Cardiac muscle cell (in vitro differentiated cells and primary cell): ENCODE data around the gene PITPNB. TPM values are rescaled to one million over a fixed set of nuclear protein-coding genes. Genes with fewer than 3 reads are reported as not detected.
A peak's percentile ranks its signal among the peaks of the same experiment; 100 is the strongest.

Experiments used
- DNase-seq, 2 donors: peaks; one replicate each; pipeline versions ENCODE4 v3.0.0 to v3.0.0-alpha.2; 2010 to 2017; ENCODE audit warnings: low read depth in 1 of 2, low spot score in 1 of 2
- H3K27ac ChIP-seq: fragments of 200-600 bp; sonication (generic); 2 replicates; pipeline ENCODE4 v1.5.1; 2016
- H3K27me3 ChIP-seq: fragments of 200-600 bp; sonication (generic); 2 replicates; pipeline ENCODE4 v1.6.0; 2016; ENCODE audit warnings: control low read depth
- H3K36me3 ChIP-seq: fragments of 200-600 bp; sonication (generic); 2 replicates; pipeline ENCODE4 v1.5.1; 2016; ENCODE audit warnings: control low read depth
- H3K4me1 ChIP-seq: fragments of 200-600 bp; sonication (generic); 2 replicates; pipeline ENCODE4 v1.8.1; 2017; ENCODE audit warnings: low read depth, mild to moderate bottlenecking, mixed run types
- H3K4me3 ChIP-seq: fragments of 200-600 bp; sonication (generic); 2 replicates; pipeline ENCODE4 v1.5.1; 2016; ENCODE audit warnings: mild to moderate bottlenecking
- H3K9me3 ChIP-seq: fragments of 200-600 bp; sonication (generic); 2 replicates; pipeline ENCODE4 v1.5.1; 2017; ENCODE audit warnings: low read depth, mild to moderate bottlenecking, control low read depth
- CTCF ChIP-seq: IDR thresholded peaks from 2 replicates; pipeline ENCODE4 v1.5.1; 2012; ENCODE audit warnings: low read depth, mild to moderate bottlenecking, low read length
- polyA plus RNA-seq: library from polyadenylated mRNA; unstranded; fragments of >200 nt; fragmentation: Nextera tagmentation; extraction: Ambion mirVana; gene quantifications from 2 replicates; pipeline ENCODE4 v1.2.1, GENCODE V29; 2016
- total RNA-seq: library from RNA; depleted of rRNA; stranded (reverse); fragments of >200 nt; gene quantifications from 2 replicates; pipeline ENCODE4 v1.2.3, GENCODE V29; 2016

PITPNB gene
- total and polyA plus RNA-seq, 2 experiments from 2014 or later: 73.2 to 131 TPM

- Histone ChIP-seq H3K4me1 (peaks cover 33% of the 10 kb centered on the region), H3K9me3 (no peaks in the 10 kb centered on the region), H3K27me3 (peaks cover 27% of the 10 kb centered on the region), H3K36me3 (no peaks in the 10 kb centered on the region), H3K27ac (peak overlapping the region; percentile 73), H3K4me3 (peak overlapping the region; percentile 77)
- no peak for TF ChIP-seq CTCF
- DNase-seq: no peak
Observed at GRCh38 chr22:27802346-27803073, 116.5 kb downstream of the PITPNB start.

Other genes starting within 250 kb of the PITPNB start
- gene MN1, start 117.5 kb downstream of the PITPNB start, total RNA-seq: 27.8 and 45.8 TPM in 2 replicates
- gene MN1, start 117.5 kb downstream of the PITPNB start, polyA plus RNA-seq: 7.8 and 15.7 TPM in 2 replicates